HL-60 (cell line): ENCODE data around the gene KIF11.

ENCODE experiments used
- DNase-seq, 2 experiments: peaks; one replicate each; pipeline ENCODE4 v3.0.0-alpha.2; 2010 to 2020; ENCODE audit warnings: low read depth in 1 of 2, low spot score in 1 of 2
- H3K27ac ChIP-seq: fragments of 250-450 bp; sonication (Bioruptor Pico); replicated peaks from 2 replicates; pipeline ENCODE4 v1.5.1; 2020; ENCODE audit warnings: mild to moderate bottlenecking, moderate library complexity
- H3K27me3 ChIP-seq: fragments of 250-450 bp; sonication (Bioruptor Pico); 2 replicates; pipeline ENCODE4 v1.5.1; 2021; ENCODE audit warnings: mild to moderate bottlenecking, moderate library complexity; ENCODE audit not compliant: insufficient read depth, poor library complexity, severe bottlenecking
- H3K4me3 ChIP-seq: replicated peaks from 2 replicates; pipeline ENCODE4 v1.5.1; 2011; ENCODE audit warnings: mild to moderate bottlenecking, control low read depth, low read length; ENCODE audit not compliant: insufficient read depth
- CTCF ChIP-seq: IDR thresholded peaks from one replicate; pipeline ENCODE4 v1.5.1; 2011; ENCODE audit warnings: low read length, control low read depth, inconsistent platforms; ENCODE audit not compliant: insufficient read depth
- GABPA ChIP-seq: IDR thresholded peaks from 2 replicates; pipeline ENCODE4 v1.6.1; 2012; ENCODE audit warnings: low read depth
- POLR2AphosphoS5 ChIP-seq: IDR thresholded peaks from 2 replicates; pipeline ENCODE4 v1.6.1; 2012; ENCODE audit warnings: low read depth
- SPI1 ChIP-seq: IDR thresholded peaks from 2 replicates; pipeline ENCODE4 v1.6.1; 2012; ENCODE audit warnings: low read depth, mild to moderate bottlenecking, borderline replicate concordance
- TF ChIP-seq, protein P1 (sequence below): IDR thresholded peaks from 2 replicates; pipeline ENCODE4 v1.6.1; 2012; ENCODE audit warnings: low read depth; ENCODE audit not compliant: insufficient replicate concordance

KIF11 gene

GRCh38 chr10:92678206-92678605 is 85.3 kb downstream of the KIF11 start:
- TF ChIP-seq, protein P1, sequence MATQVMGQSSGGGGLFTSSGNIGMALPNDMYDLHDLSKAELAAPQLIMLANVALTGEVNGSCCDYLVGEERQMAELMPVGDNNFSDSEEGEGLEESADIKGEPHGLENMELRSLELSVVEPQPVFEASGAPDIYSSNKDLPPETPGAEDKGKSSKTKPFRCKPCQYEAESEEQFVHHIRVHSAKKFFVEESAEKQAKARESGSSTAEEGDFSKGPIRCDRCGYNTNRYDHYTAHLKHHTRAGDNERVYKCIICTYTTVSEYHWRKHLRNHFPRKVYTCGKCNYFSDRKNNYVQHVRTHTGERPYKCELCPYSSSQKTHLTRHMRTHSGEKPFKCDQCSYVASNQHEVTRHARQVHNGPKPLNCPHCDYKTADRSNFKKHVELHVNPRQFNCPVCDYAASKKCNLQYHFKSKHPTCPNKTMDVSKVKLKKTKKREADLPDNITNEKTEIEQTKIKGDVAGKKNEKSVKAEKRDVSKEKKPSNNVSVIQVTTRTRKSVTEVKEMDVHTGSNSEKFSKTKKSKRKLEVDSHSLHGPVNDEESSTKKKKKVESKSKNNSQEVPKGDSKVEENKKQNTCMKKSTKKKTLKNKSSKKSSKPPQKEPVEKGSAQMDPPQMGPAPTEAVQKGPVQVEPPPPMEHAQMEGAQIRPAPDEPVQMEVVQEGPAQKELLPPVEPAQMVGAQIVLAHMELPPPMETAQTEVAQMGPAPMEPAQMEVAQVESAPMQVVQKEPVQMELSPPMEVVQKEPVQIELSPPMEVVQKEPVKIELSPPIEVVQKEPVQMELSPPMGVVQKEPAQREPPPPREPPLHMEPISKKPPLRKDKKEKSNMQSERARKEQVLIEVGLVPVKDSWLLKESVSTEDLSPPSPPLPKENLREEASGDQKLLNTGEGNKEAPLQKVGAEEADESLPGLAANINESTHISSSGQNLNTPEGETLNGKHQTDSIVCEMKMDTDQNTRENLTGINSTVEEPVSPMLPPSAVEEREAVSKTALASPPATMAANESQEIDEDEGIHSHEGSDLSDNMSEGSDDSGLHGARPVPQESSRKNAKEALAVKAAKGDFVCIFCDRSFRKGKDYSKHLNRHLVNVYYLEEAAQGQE = no peak
- TF ChIP-seq SPI1 = peak; percentile 50
- H3K27ac ChIP-seq = no peak overlapping the region; the same call in 1 of the 2 replicates
- H3K27me3 ChIP-seq = no peaks in the 10 kb centered on the region
- H3K4me3 ChIP-seq = no peak overlapping the region
- DNase-seq = peak in 1 of 2 experiments; percentile 59

GRCh38 chr10:92681306-92681834 is 88.4 kb downstream of the KIF11 start:
- DNase-seq = no peak
- no peak overlapping the region for H3K4me3 ChIP-seq
- no peak overlapping the region for H3K27ac ChIP-seq
- TF ChIP-seq POLR2AphosphoS5 (no peak), SPI1 (no peak), CTCF (no peak), GABPA (no peak)
- TF ChIP-seq, protein P1 = no peak
- H3K27me3 ChIP-seq = no peaks in the 10 kb centered on the region

- no peak for TF ChIP-seq POLR2AphosphoS5
- no peak for TF ChIP-seq GABPA
- TF ChIP-seq, protein P1 = no peak
- TF ChIP-seq SPI1 = no peak
- no peak for TF ChIP-seq CTCF
- Histone ChIP-seq H3K27ac (peak overlapping the region; percentile 82), H3K4me3 (peak overlapping the region; percentile 76), H3K27me3 (no peaks in the 10 kb centered on the region)
- DNase-seq = peak in 1 of 2 experiments; percentile 31
These were observed 95.6 kb downstream of the KIF11 start for GRCh38 chr10:92688573-92688926.
